ENCODE measurements around the gene SYCP1.

DNA sequence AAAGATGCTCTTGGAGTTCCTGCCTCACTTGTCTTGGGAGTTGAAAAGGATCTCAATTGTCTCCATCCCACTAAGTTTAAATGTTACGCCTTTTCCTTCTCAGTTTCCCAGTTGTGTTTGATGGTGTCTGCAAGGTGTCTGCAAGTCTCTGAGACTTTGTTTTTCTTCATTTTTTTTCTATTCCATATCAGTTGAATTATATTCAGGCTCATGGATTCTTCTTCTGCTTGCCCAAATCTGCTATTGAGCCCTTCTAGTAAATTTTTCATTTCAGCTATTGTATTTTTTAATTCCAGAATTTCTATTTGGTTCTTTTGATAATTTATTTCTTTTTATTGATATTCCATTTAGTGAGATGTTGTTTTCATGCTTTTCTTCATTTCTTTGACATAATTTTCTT is 127.6 kb downstream of the SYCP1 start:
- no peak for TF ChIP-seq CTCF (IDR thresholded peaks at IDR 0.05)
- TF ChIP-seq EZH2 (IDR thresholded peaks at IDR 0.05; ENCODE audit: borderline replicate concordance, insufficient read depth, low read depth, low read length, poor library complexity, severe bottlenecking) = no peak

Data from B cell (primary cell).